Naive thymus-derived CD8-positive, alpha-beta T cell (primary cell): ENCODE measurements around the gene AP3B1. TPM values are rescaled to one million over a fixed set of nuclear protein-coding genes. Genes with fewer than 3 reads are reported as not detected.

Experiments used
- ATAC-seq, 2 donors: fragments of 150-1000 bp; cut with Tn5 transposase in 1 of 2; sonication (Bioruptor Pico), chemical (Tn5 transposase) in 1 of 2; 1 replicate in 1 of 2; 2 replicates in 1 of 2; pipeline ENCODE4 v1.10.0; 2021; ENCODE audit warnings: mild to moderate bottlenecking in 2 of 2, moderate library complexity in 2 of 2
- POLR2A ChIA-PET: fragments of 350-600 bp; sonication (Branson Sonifier 250); formaldehyde crosslinking; loops from one replicate; lab custom pipeline; 2021; ENCODE audit warnings: antibody characterized with exemption; lab: Charles Lee
- DNase-seq, 10 donors: peaks; one replicate each; pipeline versions ENCODE4 v3.0.0 to v3.0.0-alpha.2; 2020 to 2022
- H3K27ac Mint-ChIP-seq, 10 donors: one replicate each; pipeline ENCODE4 v1.8.0; 2020 to 2022; ENCODE audit warnings: mild to moderate bottlenecking in 10 of 10, mixed read lengths in 10 of 10, moderate library complexity in 4 of 10, inconsistent platforms in 1 of 10
- H3K27me3 Mint-ChIP-seq, 5 donors: one replicate each; pipeline ENCODE4 v1.8.0; 2021 to 2022; ENCODE audit warnings: mixed read lengths in 5 of 5
- H3K36me3 Mint-ChIP-seq, 3 donors: one replicate each; pipeline ENCODE4 v1.8.0; 2020 to 2022; ENCODE audit warnings: mixed read lengths in 3 of 3, mild to moderate bottlenecking in 2 of 3, inconsistent platforms in 1 of 3
- H3K4me1 Mint-ChIP-seq, 4 donors: one replicate each; pipeline ENCODE4 v1.8.0; 2021 to 2022; ENCODE audit warnings: mixed read lengths in 4 of 4
- H3K4me3 Mint-ChIP-seq, 10 donors: one replicate each; pipeline ENCODE4 v1.8.0; 2020 to 2022; ENCODE audit warnings: mild to moderate bottlenecking in 10 of 10, mixed read lengths in 10 of 10, moderate library complexity in 6 of 10, inconsistent platforms in 1 of 10
- H3K9me3 Mint-ChIP-seq, 9 donors: one replicate each; pipeline ENCODE4 v1.8.0; 2020 to 2022; ENCODE audit warnings: mixed read lengths in 9 of 9, mild to moderate bottlenecking in 3 of 9, inconsistent platforms in 1 of 9, moderate library complexity in 1 of 9
- polyA plus RNA-seq, 3 donors: library from polyadenylated mRNA; unstranded; fragments of 300-500 nt; fragmentation: Illumina TruSeq; gene quantifications; one replicate each; pipeline ENCODE4 v1.2.3, GENCODE V29; 2021
- total RNA-seq, 8 experiments: library from RNA in 2 of 8; stranded (reverse) in 2 of 8; gene quantifications; one replicate each; pipeline ENCODE4 v1.2.3 and lab custom pipeline; 2021 to 2026

AP3B1 gene
- total and polyA plus RNA-seq, 5 experiments from 2014 or later, result 19.8 to 36.4 (median 26.2) TPM

DNA sequence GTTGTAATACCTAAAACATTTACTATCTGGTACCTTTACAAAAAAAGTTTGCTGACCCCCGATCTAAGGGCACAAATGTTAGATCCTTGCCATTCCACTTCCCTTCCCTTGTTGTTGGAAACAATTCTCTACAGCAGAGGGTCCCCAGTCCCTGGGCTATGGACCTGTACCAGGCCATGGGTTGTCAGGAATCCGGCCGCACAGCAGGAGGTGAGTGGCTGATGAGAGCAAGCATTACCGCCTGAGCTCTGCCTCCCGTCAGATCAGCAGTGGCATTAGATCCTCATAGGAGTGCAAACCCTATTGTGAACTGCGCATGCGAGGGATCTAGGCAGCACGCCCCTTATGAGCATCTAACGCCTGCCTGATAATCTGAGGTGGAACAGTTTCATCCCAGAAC, 248.5 kb downstream of the AP3B1 start:
- no peak overlapping the region for H3K4me3 Mint-ChIP-seq
- peaks cover 0 to 12% (median 6%) of the 10 kb centered on the region in 9 donors for H3K9me3 Mint-ChIP-seq
- H3K4me1 Mint-ChIP-seq, result peaks cover 0 to 5% (median 0%) of the 10 kb centered on the region in 4 donors
- ATAC-seq, result no peak
- no peaks in the 10 kb centered on the region for H3K27me3 Mint-ChIP-seq
- peaks cover 14 to 61% (median 17%) of the 10 kb centered on the region in 3 donors for H3K36me3 Mint-ChIP-seq
- H3K27ac Mint-ChIP-seq, result no peak overlapping the region
- DNase-seq, result no peak
- POLR2A ChIA-PET, result no interaction called here

DNA sequence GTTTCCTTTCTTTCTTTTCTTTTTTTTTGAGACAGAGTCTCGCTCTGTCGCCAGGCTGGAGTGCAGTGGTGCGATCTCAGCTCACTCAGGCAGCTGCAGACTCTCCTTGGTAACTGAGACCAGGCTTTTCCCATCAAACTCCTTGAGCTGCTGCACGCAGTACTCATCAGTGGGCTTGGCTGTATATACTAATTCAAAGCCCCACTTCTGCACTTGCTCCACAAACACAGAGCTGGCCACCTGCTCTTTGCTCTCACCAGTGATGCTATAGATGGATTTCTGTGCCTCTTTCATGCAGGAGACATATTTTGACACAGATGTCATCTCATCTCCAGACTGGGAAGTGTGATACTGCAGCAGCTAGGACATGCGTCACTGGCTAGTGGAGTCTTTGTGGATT, 252.7 kb downstream of the AP3B1 start:
- H3K36me3 Mint-ChIP-seq, result peaks cover 21 to 59% (median 42%) of the 10 kb centered on the region in 3 donors
- no peak for ATAC-seq

DNA sequence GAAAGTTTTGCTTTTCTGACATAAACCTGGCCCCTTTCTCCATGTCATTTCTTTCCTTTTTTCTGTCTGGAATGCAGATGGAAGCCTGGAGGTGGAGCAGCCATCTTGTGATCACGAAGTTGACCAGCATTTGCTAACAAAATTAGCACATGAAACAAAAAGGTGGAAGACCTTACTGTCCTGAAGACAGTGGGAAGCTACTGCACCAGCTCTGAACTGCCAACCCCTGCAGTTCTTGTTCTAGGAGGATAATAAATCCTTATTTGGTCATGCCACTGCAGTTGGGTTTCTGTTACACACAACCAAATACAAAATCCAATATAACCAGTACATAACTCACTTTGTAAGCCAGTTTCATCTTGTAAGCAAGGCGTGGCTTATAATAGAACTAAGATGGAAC, 269.0 kb downstream of the AP3B1 start:
- Mint-ChIP-seq H3K27ac (no peak overlapping the region), H3K36me3 (peaks cover 0 to 24% (median 20%) of the 10 kb centered on the region in 3 donors), H3K4me1 (peaks cover 0 to 5% (median 0%) of the 10 kb centered on the region in 4 donors), H3K27me3 (no peaks in the 10 kb centered on the region), H3K4me3 (no peak overlapping the region), H3K9me3 (no peaks in the 10 kb centered on the region)
- ATAC-seq, result no peak
- POLR2A ChIA-PET, result no interaction called here
- no peak for DNase-seq

More for the DNA sequence above, 252.7 kb downstream of the AP3B1 start:
- POLR2A ChIA-PET, result no interaction called here
- peaks cover 0 to 4% (median 0%) of the 10 kb centered on the region in 4 donors for H3K4me1 Mint-ChIP-seq
- H3K27me3 Mint-ChIP-seq, result no peaks in the 10 kb centered on the region
- peak overlapping the region in 1 of 10 donors; percentile 52 for H3K27ac Mint-ChIP-seq
- DNase-seq, result no peak
- H3K4me3 Mint-ChIP-seq, result no peak overlapping the region
- H3K9me3 Mint-ChIP-seq, result peaks cover 0 to 12% (median 0%) of the 10 kb centered on the region in 9 donors

DNA sequence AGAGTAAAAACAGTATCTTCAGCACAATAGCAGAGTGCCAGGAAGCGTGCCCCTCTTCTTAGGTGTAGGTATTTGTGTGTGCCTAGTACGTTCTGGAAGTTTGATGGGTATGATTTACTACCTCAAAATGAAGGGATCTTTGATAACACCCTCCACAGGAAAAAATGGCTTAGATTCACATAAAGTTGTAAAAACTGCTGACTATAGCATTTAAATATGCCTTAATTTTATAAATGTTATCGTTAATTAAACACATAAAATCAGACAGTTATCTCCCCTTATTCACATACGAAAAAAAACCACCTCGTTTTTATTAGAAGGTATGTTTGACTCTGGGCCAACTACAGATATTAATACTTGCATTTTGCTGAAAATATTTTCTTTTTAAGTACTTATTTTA, 274.8 kb downstream of the AP3B1 start:
- H3K36me3 Mint-ChIP-seq, result peaks cover 0 to 30% (median 16%) of the 10 kb centered on the region in 3 donors
- no peak for ATAC-seq
- DNase-seq, result no peak
- H3K4me1 Mint-ChIP-seq, result peaks cover 0 to 5% (median 0%) of the 10 kb centered on the region in 4 donors
- no peaks in the 10 kb centered on the region for H3K9me3 Mint-ChIP-seq
- H3K4me3 Mint-ChIP-seq, result no peak overlapping the region
- POLR2A ChIA-PET, result no interaction called here
- no peaks in the 10 kb centered on the region for H3K27me3 Mint-ChIP-seq
- H3K27ac Mint-ChIP-seq, result no peak overlapping the region

DNA sequence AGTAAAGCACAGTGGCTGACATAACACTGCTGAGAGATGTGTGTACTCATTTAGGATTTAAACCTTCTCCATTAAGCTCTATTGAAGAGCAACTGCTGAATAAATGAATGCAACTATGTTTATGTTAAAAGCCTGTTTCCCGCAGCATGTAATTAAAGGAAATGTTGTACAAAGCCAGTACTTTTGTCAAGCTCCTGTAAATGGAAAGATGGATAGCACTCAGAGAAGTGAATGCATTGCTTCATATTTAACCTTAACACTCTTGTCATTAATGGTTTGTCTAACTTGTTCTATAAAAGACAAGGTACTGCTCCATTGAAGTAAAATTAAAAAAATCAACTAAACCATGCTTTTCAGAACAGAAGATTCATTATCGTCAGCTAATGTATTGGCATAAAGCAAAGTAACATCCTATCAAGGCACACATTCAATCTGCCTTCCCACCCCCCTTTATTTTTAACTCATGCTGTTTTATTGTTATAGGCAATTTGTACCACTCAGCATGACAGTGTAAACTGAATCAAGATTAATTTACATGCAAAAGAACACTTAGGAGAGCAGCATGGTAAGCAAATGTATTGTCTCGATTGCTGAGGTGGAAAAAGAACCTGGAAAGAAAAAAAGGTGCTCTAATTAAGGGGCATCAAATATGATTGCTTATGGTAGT, 277.5 kb downstream of the AP3B1 start:
- ATAC-seq, result no peak
- H3K9me3 Mint-ChIP-seq, result no peaks in the 10 kb centered on the region
- POLR2A ChIA-PET, result no interaction called here
- DNase-seq, result no peak
- no peak overlapping the region for H3K4me3 Mint-ChIP-seq
- no peaks in the 10 kb centered on the region for H3K27me3 Mint-ChIP-seq
- no peaks in the 10 kb centered on the region for H3K4me1 Mint-ChIP-seq
- peaks cover 0 to 41% (median 17%) of the 10 kb centered on the region in 3 donors for H3K36me3 Mint-ChIP-seq
- peak overlapping the region in 1 of 10 donors; percentile 3 for H3K27ac Mint-ChIP-seq

DNA sequence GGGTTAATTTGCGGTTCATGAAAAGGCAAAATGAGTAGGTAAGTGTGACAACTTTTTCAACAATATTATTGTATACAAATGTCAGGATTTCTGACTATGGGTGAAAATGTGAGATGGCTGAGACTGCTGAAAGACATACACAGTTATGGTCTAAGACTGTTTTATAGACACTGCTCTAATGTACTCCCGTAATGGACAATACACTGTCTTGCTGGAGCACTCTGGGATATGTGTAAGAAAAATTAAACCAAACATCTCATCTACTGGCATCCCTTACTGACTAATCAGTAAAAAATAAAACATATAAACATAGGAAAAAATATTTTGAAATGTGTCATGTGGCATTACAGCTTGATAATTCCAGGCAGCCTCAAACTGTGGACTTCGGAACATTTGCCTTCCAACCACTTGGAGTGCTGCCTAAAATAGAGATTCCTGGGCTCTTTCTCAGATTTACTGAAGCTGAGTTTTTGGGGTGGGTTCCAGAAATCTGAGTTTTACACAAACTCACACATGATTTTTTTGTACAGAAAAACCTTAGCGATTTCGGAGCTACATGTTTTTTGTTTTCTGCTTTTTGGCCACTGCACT, 284.5 kb downstream of the AP3B1 start:
- Mint-ChIP-seq H3K9me3 (no peaks in the 10 kb centered on the region), H3K4me3 (no peak overlapping the region), H3K36me3 (peaks cover 0 to 35% (median 5%) of the 10 kb centered on the region in 3 donors), H3K27me3 (no peaks in the 10 kb centered on the region), H3K4me1 (no peaks in the 10 kb centered on the region), H3K27ac (no peak overlapping the region)
- DNase-seq (no peak), ATAC-seq (no peak)
- POLR2A ChIA-PET, result no interaction called here

DNA sequence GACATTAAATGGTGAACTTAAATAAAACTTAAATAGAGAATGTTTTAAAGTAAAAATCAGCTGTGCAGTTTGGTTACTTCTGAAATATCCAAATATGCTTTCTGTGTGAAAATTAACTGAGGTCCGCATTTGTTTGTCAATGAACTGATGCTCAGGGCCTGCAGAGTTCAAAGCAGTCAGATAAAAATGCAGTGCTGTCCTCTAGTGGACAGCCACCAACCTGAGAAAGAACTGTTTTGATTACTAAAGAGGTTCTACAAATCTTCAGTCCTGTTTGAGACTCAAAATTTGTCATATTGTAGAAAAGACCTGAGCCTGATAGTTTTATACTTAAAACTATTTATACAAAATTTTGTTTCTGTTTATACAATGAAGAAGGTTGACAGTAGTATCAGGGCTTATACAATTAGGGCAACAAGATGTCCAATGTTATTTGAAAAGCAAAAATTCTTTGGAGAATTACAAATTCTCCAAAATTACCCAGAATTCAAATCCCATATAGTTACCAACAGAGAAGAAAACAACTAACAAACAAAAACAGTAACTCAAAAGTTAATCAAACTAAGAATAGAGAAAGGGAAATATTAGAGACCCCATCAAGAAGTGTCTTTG, 286.0 kb downstream of the AP3B1 start:
- H3K27me3 Mint-ChIP-seq, result no peaks in the 10 kb centered on the region
- ATAC-seq (no peak), DNase-seq (peak in 1 of 10 donors; percentile 6)
- H3K9me3 Mint-ChIP-seq, result no peaks in the 10 kb centered on the region
- H3K36me3 Mint-ChIP-seq, result peaks cover 0 to 30% (median 5%) of the 10 kb centered on the region in 3 donors
- no peaks in the 10 kb centered on the region for H3K4me1 Mint-ChIP-seq
- no peak overlapping the region for H3K27ac Mint-ChIP-seq
- POLR2A ChIA-PET, result no interaction called here
- no peak overlapping the region for H3K4me3 Mint-ChIP-seq

GRCh38 chr5:78007233-78007632, 287.3 kb downstream of the AP3B1 start:
- H3K27ac Mint-ChIP-seq, result no peak overlapping the region
- peaks cover 8 to 36% (median 11%) of the 10 kb centered on the region in 3 donors for H3K36me3 Mint-ChIP-seq
- no peaks in the 10 kb centered on the region for H3K4me1 Mint-ChIP-seq
- POLR2A ChIA-PET, result no interaction called here
- H3K9me3 Mint-ChIP-seq, result no peaks in the 10 kb centered on the region
- ATAC-seq (no peak), DNase-seq (no peak)
- H3K27me3 Mint-ChIP-seq, result no peaks in the 10 kb centered on the region
- no peak overlapping the region for H3K4me3 Mint-ChIP-seq

- POLR2A ChIA-PET, result no interaction called here
- Mint-ChIP-seq H3K9me3 (no peaks in the 10 kb centered on the region), H3K4me1 (no peaks in the 10 kb centered on the region), H3K27me3 (no peaks in the 10 kb centered on the region), H3K36me3 (peaks cover 8 to 40% (median 11%) of the 10 kb centered on the region in 3 donors), H3K4me3 (no peak overlapping the region), H3K27ac (no peak overlapping the region)
- ATAC-seq (no peak), DNase-seq (no peak)
These were observed 288.0 kb downstream of the AP3B1 start for GRCh38 chr5:78006449-78006848.

- H3K27me3 Mint-ChIP-seq, result no peaks in the 10 kb centered on the region
These were observed 289.3 kb downstream of the AP3B1 start for GRCh38 chr5:78005021-78005785.

GRCh38 chr5:78004559-78004958, 289.9 kb downstream of the AP3B1 start:
- Mint-ChIP-seq H3K27me3 (no peaks in the 10 kb centered on the region), H3K36me3 (peaks cover 8 to 53% (median 16%) of the 10 kb centered on the region in 3 donors), H3K9me3 (no peaks in the 10 kb centered on the region), H3K27ac (no peak overlapping the region), H3K4me1 (no peaks in the 10 kb centered on the region), H3K4me3 (no peak overlapping the region)
- POLR2A ChIA-PET, result no interaction called here
- no peak for ATAC-seq
- no peak for DNase-seq

More at GRCh38 chr5:78005021-78005785, 289.3 kb downstream of the AP3B1 start:
- Mint-ChIP-seq H3K9me3 (no peaks in the 10 kb centered on the region), H3K36me3 (peaks cover 8 to 47% (median 13%) of the 10 kb centered on the region in 3 donors), H3K27ac (no peak overlapping the region), H3K4me1 (no peaks in the 10 kb centered on the region), H3K4me3 (no peak overlapping the region)
- POLR2A ChIA-PET, result no interaction called here
- DNase-seq (no peak), ATAC-seq (no peak)

- ATAC-seq (no peak), DNase-seq (no peak)
- no peak overlapping the region for H3K27ac Mint-ChIP-seq
- POLR2A ChIA-PET, result no interaction called here
- H3K36me3 Mint-ChIP-seq, result peaks cover 12 to 60% (median 16%) of the 10 kb centered on the region in 3 donors
- no peak overlapping the region for H3K4me3 Mint-ChIP-seq
- H3K9me3 Mint-ChIP-seq, result no peaks in the 10 kb centered on the region
- no peaks in the 10 kb centered on the region for H3K27me3 Mint-ChIP-seq
- H3K4me1 Mint-ChIP-seq, result no peaks in the 10 kb centered on the region
These were observed 290.6 kb downstream of the AP3B1 start for GRCh38 chr5:78003919-78004318.

GRCh38 chr5:78003450-78003849, 291.0 kb downstream of the AP3B1 start:
- Mint-ChIP-seq H3K9me3 (no peaks in the 10 kb centered on the region), H3K36me3 (peaks cover 13 to 64% (median 16%) of the 10 kb centered on the region in 3 donors), H3K27me3 (no peaks in the 10 kb centered on the region), H3K4me1 (no peaks in the 10 kb centered on the region), H3K4me3 (no peak overlapping the region), H3K27ac (no peak overlapping the region)
- DNase-seq (no peak), ATAC-seq (no peak)
- POLR2A ChIA-PET, result no interaction called here
